Measurements from ENCODE around the gene TEDC1.
A peak's percentile ranks its signal among the peaks of the same experiment; 100 is the strongest.

The TEDC1 gene, protein sequence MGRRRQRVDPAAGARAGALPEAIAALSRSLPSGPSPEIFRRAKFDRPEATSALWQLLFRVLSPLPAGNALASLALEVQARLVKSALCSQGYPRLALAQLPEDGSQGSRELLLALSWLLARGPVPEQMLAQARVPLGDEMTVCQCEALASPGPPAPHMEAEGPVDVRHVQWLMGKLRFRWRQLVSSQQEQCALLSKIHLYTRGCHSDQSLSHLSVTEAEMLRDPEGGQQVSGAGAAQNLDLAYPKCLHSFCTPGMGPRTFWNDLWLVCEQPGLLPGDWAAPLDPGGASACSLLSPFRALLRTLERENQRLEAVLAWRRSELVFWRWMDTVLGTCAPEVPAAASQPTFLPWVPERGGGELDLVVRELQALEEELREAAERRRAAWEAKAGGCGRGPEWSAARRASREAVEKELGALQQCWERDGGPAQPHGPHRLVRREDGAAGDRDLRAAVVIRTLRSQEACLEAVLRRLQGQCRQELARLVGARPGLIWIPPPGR

DNA sequence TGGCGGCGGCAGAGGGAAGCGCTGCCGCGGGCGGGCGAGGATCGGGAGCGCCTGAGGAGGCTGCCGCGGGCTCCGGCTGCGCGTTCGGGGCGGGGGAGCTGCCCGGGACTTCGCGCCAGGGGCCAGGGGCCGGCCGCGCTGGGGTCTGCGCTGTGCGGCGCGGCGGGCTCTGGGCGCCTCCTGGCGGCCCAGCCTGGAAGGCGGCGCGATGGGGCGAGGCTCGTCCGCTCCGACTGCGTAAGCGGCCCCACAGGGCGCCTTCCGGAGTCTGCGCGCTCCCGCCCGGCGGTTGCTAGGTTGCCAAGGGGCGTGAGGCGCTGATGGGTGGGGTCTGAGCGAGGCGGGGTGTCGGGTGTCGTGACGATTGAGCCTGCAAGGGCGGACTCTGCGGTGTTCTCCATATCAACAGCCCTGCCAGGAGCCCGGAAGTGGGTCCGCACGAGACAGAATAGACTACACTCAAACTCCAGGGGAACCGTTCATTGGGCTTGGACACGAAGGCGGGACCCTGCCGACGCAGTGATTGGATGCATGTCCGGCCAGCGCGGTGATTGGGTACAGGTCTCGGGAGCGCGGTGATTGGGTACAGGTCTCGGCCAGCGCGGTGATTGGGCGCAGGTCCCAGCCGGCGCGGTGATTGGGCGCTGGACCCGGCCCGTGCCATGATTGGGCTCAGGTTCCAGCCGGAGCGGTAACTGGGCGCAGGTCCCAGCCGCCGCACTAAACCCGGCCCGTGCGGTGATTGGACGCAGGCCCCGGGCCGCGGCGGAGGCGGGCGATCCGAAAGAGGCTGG is at the start of gene TEDC1:
TEDC1 (plus strand) TSS at position 675 of the 794 bp plus-strand sequence. CDS start 130 bp downstream, outside the sequence.
- DNase-seq = peak; percentile 98

- DNase-seq = no peak
These were observed 48.9 kb upstream of the TEDC1 start for GRCh38 chr14:105442125-105442524.

GRCh38 chr14:105442834-105443233 is 48.2 kb upstream of the TEDC1 start:
- DNase-seq = no peak

DNA sequence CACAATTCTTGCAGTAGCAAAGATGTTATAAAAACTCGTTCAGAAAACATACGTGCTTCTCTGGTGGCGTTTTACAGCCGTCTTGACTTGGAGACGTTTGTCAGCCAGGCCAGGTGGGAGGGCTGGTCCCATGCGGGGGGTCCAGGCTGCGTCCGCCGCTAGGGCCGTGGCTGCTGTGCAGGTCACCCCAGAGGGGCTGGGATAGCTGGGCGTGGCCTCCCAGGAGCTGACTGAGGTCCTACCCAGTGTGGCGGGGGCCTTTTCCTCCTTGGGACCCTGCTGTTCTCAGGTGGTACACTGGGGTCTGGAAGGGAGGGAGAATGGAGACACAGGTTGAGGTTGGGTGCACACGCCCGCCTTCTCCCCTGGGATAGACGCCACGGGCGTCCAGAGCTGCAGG is 46.2 kb upstream of the TEDC1 start:
- no peak for DNase-seq

GRCh38 chr14:105445290-105445689 is 45.8 kb upstream of the TEDC1 start:
- DNase-seq = no peak

DNA sequence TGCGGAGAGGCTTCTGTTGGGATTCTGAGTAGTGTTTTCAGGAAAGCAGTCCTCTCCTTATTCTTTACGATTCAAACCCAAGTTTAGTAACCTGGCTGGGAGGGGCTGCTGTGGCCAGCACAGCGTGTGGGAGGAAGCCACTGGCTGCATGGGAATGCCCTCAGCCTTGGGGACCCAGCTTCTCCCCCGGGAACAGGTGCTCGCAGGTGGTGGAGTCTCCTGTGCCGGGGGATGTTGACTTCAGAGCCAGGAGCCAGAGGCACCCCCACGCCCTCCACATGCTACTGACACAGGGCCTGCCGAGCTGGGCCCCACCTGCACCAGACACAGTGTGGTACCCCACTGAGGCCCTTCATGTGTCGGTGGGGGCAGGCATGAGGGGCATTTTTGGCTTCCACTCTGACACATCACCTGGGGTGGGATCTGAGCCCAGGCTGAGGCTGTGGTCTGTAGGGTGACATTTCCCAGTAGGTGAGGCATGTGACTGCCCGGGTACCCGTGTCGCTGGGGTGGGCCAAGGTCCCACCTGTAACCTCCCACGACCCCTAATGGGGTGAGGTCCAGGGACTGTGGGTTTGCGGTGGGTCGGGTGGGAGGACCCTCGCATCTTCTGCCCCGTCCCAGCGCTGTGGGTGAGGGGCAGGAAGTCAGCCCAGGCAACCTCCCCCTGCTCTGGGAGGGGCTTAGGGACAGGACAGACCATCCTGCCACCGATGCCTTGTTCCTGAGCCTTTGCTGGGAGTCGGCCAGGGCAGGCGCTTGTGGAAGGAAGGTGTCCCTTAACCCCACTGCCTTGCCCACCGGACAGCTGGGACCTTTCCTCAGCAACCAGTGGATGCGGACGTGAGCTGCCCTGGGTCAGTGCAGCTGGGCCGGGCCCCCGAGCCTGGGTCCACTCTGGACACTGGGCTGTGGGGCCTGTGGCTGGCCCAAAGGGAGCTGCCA is 44.9 kb upstream of the TEDC1 start:
- DNase-seq = no peak

GRCh38 chr14:105446971-105447370 is 44.1 kb upstream of the TEDC1 start:
- DNase-seq = no peak

- no peak for DNase-seq
These were observed 43.1 kb upstream of the TEDC1 start for GRCh38 chr14:105447651-105448640.

- peak; percentile 83 for DNase-seq
These were observed 42.3 kb upstream of the TEDC1 start for GRCh38 chr14:105448706-105449111.

DNA sequence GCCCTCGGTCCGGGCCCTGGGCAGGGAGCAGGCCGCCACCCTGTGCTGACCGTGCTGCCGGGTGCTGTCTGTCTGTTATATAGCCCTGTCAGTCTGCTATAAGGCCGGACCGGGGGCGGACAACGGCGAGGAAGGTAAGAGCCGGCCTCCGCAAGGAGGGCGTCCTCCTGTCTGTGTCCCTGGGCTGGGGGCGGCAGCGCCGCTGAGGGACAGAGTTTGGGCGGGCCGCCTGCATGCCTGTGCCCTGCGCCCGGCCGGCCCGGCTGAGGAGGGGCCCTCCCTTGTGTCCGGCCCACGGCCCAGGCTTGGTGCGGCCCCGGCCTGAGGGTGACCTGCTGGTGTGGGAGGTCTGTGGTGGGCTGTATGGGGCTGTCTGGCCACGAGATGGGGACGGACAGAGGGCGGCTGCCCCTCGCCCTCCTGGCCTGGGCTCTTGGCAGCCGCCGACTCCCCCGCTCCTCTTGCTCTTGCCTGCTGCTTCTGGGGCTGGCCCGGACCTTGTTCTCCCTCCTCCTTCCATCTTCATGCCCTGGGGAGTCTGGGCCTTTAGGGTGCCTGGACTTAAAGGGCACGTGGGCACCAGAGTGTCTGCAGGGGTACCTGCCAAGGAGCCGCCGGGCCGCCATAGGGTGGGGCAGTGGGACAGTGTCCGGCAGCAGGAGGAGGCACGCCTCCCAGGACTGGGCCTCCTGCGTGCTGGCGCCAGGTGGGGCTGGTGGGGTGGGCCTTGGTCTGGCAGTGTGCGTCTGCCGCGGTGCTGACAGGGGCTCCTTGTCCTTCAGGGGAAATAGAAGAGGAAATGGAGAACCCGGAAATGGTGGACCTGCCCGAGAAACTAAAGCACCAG is 41.5 kb upstream of the TEDC1 start:
- DNase-seq = no peak

DNA sequence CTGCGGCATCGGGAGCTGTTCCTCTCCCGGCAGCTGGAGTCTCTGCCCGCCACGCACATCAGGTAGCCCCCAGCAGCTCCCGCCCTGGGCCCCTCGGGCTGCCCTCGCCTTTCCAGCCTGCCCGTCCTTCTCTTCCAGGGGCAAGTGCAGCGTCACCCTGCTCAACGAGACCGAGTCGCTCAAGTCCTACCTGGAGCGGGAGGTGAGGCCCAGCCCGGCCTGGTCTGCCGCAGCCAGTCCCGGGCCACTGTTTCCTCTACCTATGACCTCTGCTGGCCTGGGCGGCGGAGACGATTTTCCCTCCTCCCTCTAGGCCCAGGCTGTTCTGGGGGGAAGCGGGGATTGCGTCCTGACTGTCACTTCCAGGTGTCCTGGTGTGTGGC is 40.9 kb upstream of the TEDC1 start:
- DNase-seq = no peak

GRCh38 chr14:105450864-105451720 is 40.0 kb upstream of the TEDC1 start:
- DNase-seq = no peak

GRCh38 chr14:105452963-105453362 is 38.1 kb upstream of the TEDC1 start:
- DNase-seq = no peak

GRCh38 chr14:105453847-105454246 is 37.2 kb upstream of the TEDC1 start:
- DNase-seq = no peak

DNA sequence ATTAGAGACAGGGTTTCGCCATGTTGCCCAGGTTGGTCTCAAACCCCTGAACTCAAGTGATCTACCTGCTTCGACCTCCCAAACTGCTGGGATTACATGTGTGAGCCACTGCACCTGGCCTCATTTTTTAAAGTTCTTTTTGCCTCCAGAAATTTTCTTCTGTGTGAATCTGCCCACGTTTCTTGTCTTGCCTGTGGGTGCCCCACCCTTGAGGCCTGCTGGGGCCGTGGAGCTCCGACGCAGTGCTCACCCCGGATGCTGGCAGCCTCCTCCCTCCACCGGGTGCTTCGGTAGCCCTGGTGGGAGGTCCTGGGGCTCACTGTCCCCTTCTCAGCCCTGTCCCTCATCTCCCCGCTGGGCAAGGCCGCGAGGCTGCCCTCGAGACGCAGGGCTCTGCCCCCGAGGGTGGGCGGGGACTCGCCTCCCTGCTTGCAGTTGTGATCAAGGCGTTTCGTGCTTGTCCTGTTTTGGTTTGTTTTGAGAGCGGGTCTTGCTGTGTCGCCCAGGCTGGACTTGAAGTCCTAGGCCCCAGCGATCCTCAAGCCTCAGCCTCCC is 35.9 kb upstream of the TEDC1 start:
- no peak for DNase-seq

DNA sequence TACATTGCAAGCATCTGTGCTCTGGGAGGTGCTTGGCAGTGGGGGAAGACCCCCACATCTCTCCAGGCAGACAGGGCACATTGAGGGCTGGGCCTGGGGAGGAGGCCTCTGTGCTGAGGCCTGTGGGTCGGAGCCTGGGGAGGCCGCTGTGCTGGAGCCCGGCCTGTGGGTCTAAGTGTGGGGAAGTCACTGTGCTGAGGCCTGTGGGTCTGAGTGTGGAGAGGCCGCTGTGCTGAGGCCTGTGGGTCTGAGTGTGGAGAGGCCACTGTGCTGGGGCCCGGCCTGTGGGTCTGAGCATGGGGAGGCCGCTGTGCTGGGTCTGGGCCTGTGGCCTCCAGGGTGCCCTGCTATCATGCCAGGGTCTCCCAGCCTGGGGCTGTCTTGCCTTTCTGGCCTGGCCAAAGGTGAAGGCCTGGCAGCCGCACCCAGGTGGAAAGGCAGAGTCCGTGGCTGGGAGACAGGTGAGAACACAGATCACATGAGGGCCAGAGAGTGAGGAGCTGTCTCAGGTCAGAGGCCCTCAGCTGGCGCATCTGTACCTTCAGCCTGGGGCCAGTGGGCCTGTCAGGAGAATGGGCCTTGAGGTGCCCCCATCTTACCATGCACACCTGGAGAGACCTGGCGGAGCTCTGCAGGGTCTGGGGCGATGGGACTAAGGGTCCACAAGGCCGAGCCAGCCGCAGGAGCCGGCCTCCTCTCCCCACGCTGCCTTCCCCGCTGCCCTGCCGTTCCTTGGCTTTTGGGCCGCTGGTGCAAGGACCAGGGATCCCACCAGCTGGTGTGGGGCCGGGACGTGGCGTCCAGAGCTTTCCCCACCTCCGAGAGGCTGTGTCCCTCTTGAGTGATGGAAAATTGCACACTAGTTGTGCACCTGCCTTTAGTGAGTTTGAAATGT is 35.0 kb upstream of the TEDC1 start:
- no peak for DNase-seq

- no peak for DNase-seq
These were observed 34.1 kb upstream of the TEDC1 start for GRCh38 chr14:105456736-105457617.

All from activated CD8-positive, alpha-beta memory T cell treated with anti-CD3 and anti-CD28 coated beads for 24 hours (primary cell).